Embryonic facial prominence (tissue), 1 donor: ENCODE results near the gene RBFOX1.

Experiments
- DNase-seq: peaks from one replicate; pipeline ENCODE4 v3.0.0-alpha.2; 2016; ENCODE audit errors: extremely low spot score

The RBFOX1 gene

DNA sequence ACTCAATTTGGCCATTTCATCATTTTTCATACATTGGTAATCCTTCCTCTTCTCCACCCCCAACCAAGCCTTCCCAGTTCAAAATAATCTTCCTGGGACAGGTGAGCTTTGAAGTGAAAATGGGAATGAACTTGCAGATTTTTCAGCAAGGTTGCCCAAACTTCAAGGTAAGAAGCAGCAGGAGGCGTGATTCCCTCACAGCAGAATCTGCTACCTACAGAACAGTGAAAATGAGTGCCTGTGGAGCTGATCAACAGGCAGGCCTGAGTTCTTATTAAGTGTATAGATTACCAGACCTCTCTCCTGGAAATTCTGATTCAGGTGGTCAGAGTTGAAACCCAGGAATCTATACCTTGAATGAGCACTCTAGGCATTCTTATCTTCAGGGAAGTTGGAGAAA lies 356.6 kb downstream of the RBFOX1 start:
- DNase-seq, result no peak

DNA sequence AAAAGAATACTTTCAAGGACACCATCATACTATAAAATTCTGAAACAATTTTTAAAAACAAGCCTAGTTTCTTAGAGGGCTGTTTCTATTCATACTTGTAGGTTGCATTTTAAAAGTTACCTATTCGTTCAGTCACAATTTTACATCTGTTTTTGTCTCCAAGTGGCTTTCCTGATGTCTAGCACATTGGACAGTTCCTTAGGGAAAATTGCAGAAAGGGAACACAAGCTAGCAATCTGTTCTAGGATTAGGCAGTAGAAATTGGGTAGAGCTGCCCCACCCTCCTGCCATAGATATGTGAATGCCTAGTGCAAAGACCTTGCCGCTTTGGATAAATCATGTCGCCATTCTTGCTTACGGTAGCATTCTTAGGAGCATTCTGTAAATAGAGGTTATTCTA lies 358.9 kb downstream of the RBFOX1 start:
- no peak for DNase-seq

DNA sequence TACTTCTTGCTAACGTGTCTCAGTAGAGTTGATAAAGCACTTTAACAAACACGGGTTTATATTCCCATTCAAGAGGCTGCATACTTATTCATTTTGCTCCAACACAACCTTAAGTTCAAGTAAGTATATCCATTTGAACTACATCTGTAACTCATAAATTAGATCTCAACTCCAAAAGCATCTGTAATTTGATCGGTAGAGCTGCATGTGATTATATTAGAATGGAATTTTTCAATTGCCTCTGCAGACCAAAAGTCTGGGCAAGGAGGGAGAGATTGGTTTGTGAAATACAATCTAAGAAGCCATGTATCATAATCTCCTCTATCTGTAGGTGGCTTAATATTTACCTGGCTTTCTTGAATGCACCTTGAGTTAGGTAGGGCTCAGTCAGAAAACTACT lies 371.0 kb downstream of the RBFOX1 start:
- no peak for DNase-seq

DNA sequence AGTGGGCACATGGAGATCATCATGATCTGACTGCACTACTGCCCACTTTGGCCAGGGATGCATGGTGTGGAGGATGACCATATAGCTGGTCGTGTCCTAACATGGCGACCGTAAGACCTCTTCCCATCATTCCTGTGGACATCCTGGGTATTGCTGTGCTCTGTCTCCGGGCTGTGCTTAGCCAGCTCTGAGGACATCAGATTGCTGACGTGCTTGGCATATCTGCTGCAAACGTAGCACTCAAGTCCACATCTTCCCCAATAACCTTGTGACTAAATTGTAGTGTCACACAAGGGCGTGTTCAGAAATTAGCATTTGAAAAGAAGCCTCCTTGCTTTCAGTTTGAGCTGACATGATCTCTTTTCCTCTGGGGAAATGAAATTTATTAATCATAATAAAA lies 373.2 kb downstream of the RBFOX1 start:
- no peak for DNase-seq

DNA sequence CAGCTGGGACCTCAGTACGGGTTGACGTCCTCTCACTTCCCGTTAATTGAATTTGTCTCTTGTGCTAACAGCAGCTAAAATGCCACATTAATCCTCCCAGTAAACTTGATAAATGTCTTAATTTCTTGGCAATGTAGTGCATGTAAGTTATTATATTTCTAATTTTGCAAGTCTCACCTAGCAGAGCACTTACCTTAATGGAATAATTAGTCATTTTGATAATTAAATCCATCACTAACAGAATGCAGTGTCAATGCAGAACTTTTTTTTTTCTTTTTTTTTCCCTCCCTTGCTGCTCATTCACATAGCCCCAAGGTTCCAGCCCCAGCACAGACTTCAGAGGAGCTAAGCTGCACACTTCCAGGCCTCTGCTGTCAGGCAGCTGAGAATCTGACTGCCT lies 376.5 kb downstream of the RBFOX1 start:
- no peak for DNase-seq

DNA sequence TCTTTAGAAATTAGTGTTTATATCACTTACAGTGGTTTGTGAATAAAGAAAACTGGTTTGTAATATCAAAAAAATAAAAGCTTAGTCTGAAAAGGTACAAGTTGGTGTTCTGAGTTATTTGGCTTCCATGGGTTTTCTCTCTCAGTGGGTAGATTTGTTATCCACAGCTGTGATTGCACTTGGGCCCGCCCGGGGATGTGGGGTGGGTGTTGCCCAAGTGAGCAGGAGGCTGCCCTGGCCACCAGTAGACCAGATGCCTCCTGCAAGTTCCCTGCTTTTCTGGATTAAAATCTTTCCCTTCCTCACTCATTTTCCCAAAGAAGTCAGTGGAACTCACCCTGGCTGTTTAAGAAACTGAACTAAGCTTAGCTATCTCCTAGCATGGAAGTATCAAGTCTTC lies 380.6 kb downstream of the RBFOX1 start:
- DNase-seq, result no peak

DNA sequence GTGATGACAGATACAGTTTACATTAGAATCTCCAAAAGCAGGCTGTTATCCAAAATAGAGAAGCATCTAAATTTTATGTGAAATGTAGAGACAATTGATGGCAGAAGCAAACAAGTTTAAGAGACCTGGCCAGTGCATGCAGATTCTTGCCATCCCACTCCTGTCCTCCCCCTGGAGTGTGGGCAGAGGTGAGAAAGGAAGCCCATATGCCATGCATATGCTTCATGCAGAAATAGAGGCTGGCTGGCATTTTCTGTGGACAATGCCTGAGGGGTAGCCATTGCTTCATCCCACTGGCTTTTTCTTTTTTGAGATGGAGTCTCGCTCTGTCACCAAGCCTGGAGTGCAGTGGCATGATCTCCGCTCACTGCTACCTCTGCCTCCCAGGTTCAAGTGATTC lies 382.1 kb downstream of the RBFOX1 start:
- DNase-seq, result no peak

DNA sequence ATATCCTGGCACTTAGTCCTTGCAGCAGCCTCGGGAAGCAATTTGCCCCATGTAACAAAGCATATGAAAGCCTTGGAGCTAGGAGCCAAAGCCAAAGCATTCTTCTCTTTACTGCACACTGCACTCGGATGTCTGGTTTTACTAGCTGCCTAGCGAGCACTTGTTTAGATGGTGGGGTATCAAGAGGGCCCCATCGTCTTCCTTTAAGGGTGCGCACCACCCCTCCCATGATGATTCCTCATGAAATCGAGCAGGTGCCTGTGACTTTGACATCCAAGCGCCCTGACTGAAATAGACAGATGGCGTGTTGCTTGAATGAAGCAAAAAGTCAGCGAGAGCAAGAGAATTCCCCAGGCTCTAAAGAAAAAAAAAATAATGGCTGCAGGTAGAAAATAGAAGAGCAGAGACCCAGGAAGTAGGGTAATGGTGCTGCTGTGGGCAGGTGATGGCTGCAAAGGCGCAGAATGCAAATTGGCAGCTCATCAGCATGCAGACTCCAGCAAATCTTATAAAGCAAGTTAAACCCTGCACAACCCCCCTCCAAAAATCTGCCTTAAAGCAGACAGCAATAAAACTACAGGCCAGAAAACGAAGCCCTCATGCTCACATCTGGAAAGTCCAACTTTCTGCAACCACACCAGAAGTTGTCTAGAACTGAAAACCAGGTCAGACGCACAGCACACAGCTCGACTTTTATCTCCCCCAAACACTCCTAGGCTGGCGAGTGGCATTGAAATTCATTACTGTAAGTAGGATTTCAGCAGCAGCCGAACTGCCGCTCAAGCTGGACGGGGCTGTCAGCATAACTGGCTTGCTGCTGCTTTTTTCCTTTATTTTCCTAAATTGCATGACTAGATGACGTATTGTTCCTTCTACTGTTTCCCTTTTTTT lies 384.3 kb downstream of the RBFOX1 start:
- DNase-seq, result no peak

DNA sequence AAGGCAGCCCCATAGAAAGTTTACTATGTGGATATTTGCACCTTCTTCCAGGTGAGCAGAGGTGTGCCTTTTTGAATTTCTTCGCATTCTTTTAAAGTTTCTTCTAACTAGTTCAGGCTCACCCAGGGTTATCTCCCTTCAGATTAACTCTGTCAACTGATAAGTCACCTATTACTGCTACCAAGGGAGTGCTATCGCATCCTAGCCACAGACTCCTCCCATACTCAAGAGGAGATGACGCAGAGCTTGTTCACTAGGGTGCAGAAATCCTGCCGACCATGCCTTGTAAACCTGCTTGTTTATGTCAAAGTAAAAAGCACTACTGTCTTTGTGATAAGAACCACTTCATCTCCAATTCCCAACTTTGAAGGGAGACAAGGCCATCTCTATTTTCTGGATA lies 390.1 kb downstream of the RBFOX1 start:
- DNase-seq, result no peak

DNA sequence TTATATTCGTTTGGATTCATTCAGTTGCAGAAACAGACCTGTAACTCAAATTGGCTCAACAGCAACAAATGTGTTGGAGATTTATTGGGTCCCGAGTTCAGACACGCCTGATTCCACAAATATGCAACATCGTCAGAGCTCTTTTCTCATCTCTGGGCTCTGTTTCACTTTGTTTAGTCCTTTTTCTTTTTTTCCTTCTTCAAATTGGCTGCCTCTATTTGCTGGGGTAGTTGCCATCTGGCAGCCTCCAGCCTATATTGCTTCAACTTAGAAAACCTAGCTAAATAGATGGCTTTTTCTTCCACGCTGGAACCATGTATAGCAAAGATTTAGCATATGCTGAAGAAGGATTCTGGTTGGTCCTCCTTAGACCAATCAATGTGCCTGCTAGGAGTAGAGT lies 398.5 kb downstream of the RBFOX1 start:
- DNase-seq, result no peak

DNA sequence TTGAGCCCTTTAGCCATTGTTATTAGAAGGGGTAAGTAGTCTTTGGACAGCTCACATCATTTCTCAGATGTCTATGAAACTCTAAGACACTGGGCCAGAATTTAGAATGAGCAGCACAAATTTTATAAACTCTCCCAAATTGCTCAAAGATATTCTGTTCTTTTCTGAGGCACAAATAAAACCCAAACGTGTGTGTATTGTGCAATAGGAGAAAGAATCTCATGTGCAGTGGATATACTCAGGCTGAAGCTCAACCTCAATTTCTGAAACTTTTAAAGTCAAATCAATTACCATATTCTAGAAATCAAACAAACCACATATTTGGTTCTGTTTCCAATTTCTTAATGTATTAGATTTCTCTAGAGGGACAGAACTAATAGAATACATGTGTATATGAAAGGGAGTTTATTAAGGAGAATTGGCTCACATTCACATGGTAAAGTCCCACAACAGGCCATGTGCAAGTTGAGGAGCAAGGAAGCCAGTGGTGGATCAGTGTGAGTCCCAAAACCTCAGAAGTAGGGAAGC lies 403.6 kb downstream of the RBFOX1 start:
- DNase-seq, result no peak

DNA sequence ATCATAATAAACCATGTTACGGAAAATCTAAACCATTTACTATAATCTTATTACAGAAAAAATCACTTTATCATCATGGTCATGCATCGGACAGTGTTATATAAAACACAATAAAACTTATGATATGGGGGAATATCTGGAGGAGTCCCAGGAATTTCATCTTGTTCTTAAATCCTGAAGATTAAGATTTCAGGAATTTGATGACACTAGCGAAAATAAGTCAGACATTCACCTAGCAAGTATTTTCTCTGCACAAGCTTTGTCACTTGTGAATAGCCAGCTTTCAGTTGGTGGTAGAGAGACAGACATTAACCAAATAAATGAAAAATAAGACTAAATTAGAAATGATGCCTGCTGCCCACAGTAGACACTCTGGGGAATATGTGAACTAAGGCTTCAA lies 410.0 kb downstream of the RBFOX1 start:
- DNase-seq, result no peak

DNA sequence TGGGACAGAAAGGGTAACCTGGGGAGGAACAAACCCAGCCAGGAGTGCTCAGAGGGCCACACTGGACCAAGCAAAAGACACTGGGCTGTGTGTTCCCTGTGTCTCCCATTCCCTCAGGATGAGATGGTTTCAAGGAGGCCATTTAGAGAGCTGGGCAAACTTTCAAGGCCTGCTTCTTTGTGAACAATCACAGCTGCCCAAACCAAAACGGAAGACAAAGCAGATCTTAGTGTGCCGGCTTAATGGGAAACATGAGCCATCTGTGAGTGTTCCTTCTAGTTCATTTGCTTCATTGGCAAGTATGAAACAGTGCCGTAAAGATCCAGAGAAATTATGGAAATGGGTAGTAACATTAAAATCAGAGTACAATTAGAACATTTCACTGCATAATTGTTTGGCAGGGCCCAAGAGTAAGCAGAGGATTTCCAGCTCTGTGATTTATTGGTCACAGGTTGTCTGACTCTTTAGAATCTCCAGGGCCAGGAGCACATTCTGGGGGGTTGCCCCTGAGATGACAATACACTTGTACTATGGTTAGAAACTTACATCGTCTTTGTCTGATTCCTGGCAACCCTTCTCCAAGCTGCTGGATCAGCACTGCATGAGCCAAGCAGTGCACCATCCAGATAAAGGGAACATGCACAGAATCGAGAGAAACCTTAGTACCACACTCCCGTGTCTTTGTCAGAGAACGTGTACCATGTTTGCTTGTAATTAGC lies 412.1 kb downstream of the RBFOX1 start:
- DNase-seq, result no peak

DNA sequence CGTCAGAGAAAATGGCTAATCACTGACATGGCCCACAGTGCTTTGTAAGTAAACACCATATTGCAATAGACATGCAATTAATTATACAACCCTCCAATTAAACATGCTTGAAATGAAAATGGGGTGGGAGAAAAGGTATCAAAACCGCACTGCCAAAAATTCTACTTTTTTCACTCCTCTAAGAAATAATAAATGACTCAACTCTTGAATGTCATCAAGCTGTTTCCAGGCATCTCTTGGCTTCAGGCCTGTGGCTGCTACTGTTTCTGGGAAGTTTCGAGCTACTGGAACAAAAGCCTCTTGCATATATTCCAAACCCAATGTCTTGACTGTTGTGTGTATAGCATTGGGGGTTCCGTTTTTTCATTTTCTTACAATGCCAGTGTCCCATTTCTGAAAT lies 412.6 kb downstream of the RBFOX1 start:
- DNase-seq, result no peak

DNA sequence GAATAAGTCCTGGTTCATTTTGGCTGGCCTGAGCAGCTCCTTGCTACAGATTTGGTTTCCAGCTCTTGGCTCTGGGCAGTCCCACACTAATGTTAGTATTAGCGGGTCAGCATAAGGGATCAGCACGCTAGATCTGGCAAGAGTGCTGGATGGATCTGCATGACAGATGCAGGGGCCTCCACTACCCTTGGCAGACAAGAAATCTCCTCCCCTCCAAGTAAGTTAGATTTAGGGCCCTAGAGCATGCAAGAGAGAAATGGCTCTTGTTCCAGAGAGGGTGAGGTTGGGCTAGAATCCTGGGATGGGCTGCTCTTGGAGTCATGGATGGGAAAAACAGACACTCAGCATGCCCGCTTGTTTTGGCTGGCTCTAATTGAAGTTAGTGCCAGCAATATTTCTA lies 414.3 kb downstream of the RBFOX1 start:
- DNase-seq, result no peak

DNA sequence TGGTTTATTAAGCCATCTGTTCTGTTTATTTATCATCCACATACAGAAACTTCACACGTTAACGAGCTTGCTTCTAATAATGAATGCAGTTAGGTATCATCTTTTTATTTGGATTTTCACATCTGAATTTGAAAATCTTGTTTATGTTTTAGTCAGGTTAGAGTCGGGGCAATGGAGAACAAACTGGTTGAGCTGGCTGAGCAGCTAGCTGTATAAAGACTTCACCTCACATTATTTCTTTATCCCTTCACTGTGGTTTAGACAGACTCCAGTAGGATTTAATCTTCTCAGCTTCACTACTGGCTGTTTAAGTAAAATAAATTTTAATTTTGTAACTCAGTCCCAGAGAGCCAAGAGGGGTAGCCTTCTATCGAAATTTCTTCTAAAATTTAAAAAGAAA lies 415.9 kb downstream of the RBFOX1 start:
- DNase-seq, result no peak

DNA sequence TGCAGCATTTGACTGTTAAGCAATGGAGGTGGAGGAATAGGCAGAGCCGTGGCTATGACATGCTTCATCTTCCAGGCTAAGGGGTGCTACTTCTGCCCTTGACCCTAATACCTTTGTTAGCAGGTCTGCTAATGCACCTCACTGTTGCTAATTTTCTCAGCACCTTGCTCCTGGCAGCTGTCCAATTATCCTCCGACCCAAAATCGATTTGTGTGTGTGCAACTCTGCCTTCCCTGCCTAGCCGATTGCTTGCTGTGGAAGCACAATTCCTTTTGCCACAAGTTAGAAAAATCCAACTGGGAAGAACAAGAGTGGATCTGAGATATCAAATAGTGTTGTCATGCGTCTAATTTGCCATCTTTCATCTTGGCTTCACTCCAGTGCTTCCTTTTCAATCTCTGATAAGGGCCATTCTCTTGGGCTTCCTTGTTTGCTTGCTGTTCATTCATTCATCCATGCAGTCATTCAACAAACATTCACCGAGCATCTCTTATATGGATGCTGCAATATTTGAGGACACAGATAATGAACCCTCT lies 422.8 kb downstream of the RBFOX1 start:
- no peak for DNase-seq
